ENCODE data around the gene MACO1.
"Not testable (repeated sequence)": the region's sequence is repeated elsewhere in the genome, so short reads cannot be mapped to it uniquely, and the experiment has no call there.

MACO1 gene

GRCh38 chr1:25430073-25430966, at the start of gene MACO1:
Gene MACO1 (plus strand): TSS chr1:25430897. CDS start chr1:25431099, 202 bp downstream.
- peak; percentile 89 for DNase-seq

GRCh38 chr1:25382543-25382942, 48.2 kb upstream of the MACO1 start:
- not testable (repeated sequence) for DNase-seq

- not testable (repeated sequence) for DNase-seq
Observed at GRCh38 chr1:25383090-25383489, 47.6 kb upstream of the MACO1 start.

GRCh38 chr1:25383875-25384274, 46.8 kb upstream of the MACO1 start:
- not testable (repeated sequence) for DNase-seq

- not testable (repeated sequence) for DNase-seq
Observed at GRCh38 chr1:25387096-25387495, 43.6 kb upstream of the MACO1 start.

GRCh38 chr1:25388691-25389090, 42.0 kb upstream of the MACO1 start:
- DNase-seq = not testable (repeated sequence)

GRCh38 chr1:25389721-25390120, 41.0 kb upstream of the MACO1 start:
- not testable (repeated sequence) for DNase-seq

- no peak for DNase-seq
Observed at GRCh38 chr1:25392841-25393240, 37.9 kb upstream of the MACO1 start.

- DNase-seq = not testable (repeated sequence)
Observed at GRCh38 chr1:25397549-25397948, 33.1 kb upstream of the MACO1 start.

GRCh38 chr1:25398079-25398478, 32.6 kb upstream of the MACO1 start:
- DNase-seq = not testable (repeated sequence)

- DNase-seq = not testable (repeated sequence)
Observed at GRCh38 chr1:25402947-25403803, 27.5 kb upstream of the MACO1 start.

GRCh38 chr1:25405731-25406305, 24.9 kb upstream of the MACO1 start:
- not testable (repeated sequence) for DNase-seq

GRCh38 chr1:25409641-25410427, 20.9 kb upstream of the MACO1 start:
- not testable (repeated sequence) for DNase-seq

GRCh38 chr1:25412872-25413623, 17.6 kb upstream of the MACO1 start:
- DNase-seq = not testable (repeated sequence)

- not testable (repeated sequence) for DNase-seq
Observed at GRCh38 chr1:25414157-25414556, 16.5 kb upstream of the MACO1 start.

- DNase-seq = not testable (repeated sequence)
Observed at GRCh38 chr1:25414578-25414977, 16.1 kb upstream of the MACO1 start.

GRCh38 chr1:25417280-25417679, 13.4 kb upstream of the MACO1 start:
- not testable (repeated sequence) for DNase-seq

- not testable (repeated sequence) for DNase-seq
Observed at GRCh38 chr1:25419339-25419738, 11.4 kb upstream of the MACO1 start.

GRCh38 chr1:25420715-25421114, 10.0 kb upstream of the MACO1 start, which contains the start of gene RHCE:
Gene RHCE (minus strand): TSS chr1:25420825. CDS start chr1:25420786, 39 bp downstream.
- not testable (repeated sequence) for DNase-seq

- not testable (repeated sequence) for DNase-seq
Observed at GRCh38 chr1:25423206-25423605, 7.5 kb upstream of the MACO1 start.

All from GDM1 (cell line).